NCI-H2171 treated with DMSO at 0.1 percent for 48 hours (cell line): ENCODE results near the gene TBC1D14.

Experiments
- DNase-seq: peaks from one replicate; lab custom pipeline; 2025; lab: John Stamatoyannopoulos, UW

Gene TBC1D14, protein sequence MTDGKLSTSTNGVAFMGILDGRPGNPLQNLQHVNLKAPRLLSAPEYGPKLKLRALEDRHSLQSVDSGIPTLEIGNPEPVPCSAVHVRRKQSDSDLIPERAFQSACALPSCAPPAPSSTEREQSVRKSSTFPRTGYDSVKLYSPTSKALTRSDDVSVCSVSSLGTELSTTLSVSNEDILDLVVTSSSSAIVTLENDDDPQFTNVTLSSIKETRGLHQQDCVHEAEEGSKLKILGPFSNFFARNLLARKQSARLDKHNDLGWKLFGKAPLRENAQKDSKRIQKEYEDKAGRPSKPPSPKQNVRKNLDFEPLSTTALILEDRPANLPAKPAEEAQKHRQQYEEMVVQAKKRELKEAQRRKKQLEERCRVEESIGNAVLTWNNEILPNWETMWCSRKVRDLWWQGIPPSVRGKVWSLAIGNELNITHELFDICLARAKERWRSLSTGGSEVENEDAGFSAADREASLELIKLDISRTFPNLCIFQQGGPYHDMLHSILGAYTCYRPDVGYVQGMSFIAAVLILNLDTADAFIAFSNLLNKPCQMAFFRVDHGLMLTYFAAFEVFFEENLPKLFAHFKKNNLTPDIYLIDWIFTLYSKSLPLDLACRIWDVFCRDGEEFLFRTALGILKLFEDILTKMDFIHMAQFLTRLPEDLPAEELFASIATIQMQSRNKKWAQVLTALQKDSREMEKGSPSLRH

DNA sequence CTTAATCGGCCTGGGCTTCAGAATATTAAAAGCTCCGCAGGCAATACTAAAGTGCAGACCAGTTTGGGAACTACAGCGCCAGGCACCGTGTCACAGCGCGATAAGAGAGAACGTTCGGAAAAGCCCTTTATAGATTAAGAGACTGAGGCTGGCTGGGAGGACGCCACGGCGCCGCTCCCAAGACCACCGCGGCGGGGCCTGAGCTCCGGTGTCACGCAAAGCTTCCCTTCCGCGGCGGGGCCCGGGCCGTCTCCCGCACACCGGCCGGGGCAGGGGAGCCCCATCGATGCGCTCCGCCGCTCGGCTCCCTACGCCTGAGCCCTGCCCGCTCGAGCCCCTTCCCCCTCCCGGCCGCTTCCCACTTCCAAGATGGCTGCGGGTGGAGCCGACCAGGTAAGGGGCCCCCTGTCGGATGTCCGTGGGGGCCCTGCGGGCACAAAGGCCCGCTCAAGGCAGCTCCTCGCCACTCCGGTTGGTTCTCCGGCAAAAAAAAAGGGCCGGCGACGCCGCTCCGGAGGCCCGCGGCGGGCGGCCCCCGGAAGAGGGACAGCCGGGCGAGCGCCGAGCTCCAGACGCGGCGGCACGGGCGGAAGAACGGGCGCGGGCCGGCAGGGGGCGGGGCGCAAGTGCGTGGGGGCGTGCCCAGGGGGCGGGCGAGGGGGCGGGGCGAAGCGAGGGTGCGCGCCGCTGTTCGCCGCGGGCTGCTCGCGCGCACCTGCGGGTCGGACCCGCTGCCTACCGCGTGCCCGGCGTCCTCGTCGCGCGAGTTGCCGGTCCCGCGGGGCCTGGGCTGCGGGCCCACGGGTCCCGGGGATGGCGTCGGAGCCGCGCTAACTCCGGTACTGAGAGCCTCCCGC is at the start of gene TBC1D14:
TBC1D14 (plus strand) TSS at position 714 of the 857 bp plus-strand sequence. CDS start 13,564 bp downstream, outside the sequence.
- DNase-seq = peak; percentile 66

DNA sequence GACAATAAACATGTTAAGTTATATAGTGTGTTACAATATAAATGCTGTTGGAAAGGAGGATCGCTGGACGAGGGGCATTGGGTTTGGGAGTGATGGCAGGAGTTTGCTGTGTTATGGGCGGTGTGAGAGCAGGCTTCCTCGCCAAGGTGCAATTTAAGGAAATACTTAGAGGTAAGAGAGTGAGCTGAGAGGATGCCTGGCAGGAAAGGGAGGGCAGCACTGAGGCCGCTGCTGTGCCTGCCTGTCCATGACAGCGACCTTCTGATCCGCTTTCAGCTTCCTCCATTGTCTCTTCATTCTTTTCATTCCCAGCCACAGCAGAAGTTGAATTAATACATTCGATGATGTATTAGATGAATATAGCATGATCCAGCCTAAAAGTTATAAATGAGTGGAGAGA is 41.2 kb upstream of the TBC1D14 start:
- no peak for DNase-seq

DNA sequence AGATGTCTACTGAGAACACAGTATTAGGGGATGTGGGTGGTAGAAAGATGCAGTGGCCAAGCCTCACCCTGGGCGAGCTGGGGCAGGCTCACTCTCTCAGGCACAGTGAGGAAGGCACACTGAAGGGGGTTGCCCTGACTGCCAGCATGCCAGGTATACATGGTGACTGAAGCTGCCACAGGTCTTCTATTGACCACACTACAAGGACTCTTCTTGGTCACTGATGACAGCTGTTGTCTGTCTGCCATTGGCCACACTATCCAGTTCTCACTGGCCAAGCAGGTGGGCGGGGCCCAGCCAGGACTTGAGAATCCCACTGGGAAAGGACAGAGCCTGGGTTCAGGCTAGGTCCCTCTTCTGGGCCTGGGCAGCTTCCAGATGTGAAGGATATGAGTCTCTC is 39.7 kb upstream of the TBC1D14 start:
- DNase-seq = no peak

DNA sequence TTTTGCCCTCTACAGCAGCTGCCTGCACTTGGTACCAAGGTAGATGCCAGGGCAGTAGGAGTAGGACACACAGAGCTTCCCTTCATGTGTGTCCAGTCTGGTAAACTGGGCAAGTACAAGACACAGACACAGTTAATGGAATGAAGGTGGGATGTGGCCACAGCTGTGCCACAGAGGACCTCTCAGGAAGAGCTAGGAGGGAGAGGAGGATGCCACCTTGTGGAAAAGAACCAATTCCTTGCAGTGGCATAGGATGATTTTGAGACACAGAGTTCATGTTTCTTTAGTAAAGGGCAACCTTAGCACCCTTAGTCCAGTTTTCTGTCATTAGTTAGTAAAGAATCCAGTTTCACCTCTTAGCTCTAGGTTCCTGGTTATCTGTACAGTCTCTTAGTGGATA is 36.3 kb upstream of the TBC1D14 start:
- DNase-seq = no peak

DNA sequence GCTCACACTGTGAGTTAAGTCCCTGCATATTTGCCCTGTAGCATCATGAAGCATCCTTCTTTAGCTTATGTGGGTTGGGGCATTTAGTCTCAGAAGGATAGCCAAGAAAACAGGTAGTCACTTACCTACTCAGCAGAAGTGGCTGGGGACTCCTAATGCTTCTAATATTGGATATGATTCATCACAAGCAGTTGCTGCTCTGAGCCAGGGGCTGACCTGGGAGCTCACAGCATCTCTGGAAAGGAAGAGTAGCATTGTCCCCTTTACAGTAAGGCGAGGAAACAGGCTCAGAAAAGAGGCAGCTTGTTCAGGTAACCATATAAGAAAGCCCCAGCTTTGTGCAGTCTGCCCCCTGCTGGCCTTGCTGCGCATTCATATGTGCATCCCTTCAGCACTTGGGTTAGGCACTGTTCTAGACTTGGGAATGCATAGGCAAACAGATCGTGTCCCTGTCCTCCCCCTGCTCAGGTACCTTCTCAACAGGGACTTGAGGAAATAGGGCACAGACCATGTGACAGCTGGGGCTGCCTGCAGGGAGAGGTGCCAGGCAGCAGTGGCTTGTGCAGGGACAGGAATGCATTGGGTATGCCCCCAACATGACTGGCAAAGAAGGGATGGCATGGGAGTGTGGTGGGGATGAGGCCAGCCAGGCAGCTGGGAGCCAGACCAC is 35.7 kb upstream of the TBC1D14 start:
- DNase-seq = no peak

DNA sequence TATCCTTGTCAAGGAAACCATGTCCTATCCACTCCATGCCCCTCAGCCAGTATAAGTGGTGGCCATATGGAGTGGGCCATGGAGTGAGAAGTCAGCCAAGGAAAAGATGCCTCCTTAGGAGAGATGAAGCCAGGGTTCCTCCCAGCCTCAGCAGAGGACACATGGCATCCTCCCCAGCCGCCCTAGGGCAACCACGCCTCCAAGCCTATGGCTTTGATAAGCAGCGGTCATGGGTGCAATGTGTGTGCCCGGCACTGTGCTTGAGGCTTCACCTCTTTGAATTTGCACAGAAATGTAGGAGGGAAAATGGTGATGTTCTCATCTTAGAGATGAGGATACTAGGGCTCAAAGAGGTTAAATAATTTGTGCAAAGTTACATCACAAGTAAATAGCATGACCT is 34.6 kb upstream of the TBC1D14 start:
- no peak for DNase-seq

DNA sequence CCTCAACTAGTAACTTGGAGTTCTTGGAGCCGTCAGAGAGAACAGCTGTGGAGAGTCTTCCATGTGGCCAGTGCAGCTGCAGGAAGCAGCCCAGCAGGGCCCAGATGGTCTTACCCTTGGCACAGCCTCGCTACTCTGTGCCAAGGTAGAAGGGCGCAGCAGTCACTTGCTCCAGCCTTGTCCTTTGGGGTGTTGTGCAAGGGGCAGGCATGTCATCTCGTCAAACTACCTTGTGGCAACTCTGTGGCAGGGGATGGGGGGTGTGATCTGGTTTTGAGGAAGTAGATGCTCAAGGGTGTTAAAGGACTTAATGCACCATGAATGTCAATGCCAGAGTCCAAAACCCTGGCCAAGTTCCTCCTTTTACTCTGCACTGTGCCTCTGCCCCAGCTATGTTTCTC is 34.2 kb upstream of the TBC1D14 start:
- no peak for DNase-seq

DNA sequence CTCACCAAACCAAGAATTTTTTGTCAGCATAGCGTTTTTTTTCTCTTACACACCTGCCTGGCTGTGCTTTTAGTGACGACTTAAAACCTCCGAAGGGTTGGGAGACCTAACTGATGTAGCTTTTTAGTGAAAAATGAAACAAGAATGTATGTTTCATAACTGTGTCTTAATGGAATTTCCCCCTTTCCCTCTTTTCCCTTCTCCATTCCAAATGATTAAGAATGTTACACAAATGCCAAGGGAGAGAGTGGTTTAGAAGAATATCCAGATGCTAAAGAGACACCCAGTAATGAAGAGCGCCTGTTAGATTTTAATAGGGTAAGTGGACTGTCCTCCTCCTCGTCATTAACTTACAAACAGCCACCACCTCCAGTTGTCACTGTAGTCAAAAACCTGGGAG is 33.2 kb upstream of the TBC1D14 start:
- DNase-seq = no peak

DNA sequence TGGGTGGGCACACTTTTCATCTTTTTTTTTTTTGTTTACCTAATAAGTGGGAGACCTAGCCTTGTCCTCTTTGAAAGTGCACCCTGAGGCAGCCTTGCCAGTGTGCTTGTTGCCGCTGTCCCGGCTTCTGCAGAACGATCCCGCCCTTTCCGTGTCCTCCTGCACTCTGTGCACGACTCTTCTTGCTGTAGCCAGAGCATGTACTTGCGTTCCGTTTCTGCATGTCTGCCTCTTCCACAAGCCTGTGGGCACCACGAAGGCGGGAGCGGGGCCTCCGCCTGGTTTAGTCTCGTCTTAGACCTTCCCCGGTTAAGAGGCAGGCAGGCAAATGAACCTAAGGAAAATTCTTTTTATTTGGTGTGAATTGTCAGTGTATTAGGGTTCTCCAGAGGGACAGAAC is 32.6 kb upstream of the TBC1D14 start:
- DNase-seq = no peak

DNA sequence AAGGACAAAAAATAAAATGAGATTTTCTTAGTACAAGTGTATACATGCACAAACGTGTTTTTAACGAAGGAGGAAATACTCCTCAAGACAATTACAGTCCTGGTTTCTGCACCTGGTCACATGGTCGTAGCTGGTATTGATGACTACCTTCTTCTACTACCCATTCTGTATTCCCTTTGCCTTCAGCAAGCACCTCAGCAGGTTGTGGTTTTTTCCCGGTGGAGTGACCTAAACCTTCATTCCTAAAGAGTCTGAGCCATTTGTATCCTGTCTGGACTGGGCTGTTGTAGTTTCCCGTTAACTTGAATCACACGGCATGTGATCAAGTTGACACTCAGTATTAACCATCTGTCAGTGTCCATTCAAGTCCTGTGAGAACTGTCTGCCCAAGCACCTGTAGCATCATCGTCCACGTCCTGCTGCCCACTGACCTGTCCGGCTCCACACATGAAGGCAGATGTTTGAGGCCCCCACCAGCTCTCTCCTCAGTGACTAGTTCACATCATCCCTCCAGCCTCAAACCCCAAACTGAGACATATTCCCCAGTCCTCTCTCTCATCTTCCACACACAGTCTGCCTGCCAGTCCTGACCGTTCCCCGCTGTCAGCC is 31.1 kb upstream of the TBC1D14 start:
- DNase-seq = no peak

DNA sequence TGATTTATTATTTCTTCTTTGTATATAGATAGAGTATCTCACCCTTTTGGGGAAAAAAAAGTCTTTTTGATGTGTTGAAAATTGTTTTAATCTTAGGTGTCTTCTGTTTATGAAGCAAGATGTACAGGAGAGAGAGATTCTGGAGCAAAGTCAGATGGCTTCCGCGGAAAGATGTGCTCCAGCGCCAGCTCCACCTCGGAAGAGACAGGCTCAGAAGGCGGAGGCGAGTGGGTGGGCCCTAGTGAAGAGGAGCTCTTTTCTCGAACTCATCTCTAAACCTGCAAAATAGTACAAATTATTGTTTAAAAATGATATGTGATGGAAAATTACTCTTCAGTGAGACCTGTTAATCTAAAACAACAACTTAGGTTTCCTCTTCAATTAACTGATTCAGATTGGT is 28.9 kb upstream of the TBC1D14 start:
- no peak for DNase-seq

DNA sequence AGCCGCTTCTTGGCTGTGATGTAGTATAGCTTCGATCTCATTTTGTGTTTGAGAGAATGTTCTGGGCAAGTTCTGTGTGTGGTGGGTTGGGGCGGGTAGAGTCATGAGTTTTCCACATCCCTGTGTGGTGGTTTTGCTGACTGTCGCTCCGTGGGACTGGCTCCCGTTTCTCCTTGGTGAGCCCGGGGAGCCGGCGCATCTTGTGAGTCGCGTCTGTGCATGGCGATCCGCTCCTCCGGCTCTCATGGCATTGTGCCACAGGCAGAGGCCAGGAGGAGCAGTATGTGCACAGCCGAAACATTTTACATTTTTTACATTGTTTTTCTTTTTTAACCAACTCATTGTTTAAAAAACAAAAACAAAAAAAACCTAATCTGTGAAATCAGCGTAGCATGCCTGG is 27.7 kb upstream of the TBC1D14 start:
- no peak for DNase-seq

DNA sequence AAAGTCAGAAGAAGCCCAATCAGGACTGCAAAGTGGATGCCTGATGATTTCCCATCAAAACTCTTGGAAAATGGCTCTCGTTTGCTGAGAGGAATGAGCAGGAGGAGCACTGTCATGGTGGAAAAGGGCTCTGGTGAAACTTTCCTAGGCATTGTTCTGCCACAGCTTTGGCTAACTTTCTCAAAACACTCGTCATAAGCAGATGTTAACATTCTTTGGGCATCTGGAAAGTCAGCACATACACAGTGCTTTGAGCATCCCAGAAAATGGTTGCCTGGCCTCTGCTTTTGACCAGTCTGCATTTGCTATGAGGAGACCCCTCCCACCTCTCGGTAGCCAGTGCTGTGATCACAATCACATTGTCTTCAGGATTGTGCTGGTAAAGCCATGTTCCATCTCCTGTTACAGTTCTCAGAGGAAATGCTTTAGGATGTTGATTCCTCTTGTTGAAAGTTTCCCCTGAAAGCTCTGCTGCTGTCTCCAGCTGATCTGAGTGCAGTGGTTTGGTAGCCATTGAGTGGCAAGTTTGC is 25.2 kb upstream of the TBC1D14 start:
- DNase-seq = no peak

DNA sequence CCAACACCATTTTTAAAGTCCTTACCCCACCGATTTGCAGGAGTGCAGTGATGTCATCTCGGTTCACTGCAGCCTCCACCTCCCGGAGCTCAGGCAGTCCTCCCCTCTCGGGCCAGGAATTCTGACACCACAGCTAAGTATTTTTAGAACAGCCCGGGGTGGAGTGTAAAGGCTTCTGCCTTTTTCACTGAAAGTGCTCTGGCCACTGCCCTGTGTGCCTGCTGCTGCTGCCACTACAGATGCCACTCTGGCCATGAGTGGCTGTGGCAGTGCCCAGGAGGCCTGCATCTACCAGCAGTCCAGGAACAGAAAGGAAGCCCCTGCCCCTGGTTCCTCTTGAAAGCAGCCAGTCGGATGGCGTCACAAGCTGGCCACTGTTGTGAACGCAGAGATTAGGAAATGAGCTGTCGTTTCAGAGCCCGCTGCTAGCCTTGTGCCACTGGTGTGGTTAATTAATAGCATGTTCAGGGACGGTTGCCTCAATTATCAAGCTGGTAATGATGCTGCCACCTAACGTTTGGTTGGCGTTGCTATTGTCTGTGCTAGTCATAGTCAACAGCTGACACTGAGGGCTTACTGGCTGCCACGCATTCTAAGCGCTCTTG is 23.6 kb upstream of the TBC1D14 start:
- DNase-seq = peak; percentile 47

DNA sequence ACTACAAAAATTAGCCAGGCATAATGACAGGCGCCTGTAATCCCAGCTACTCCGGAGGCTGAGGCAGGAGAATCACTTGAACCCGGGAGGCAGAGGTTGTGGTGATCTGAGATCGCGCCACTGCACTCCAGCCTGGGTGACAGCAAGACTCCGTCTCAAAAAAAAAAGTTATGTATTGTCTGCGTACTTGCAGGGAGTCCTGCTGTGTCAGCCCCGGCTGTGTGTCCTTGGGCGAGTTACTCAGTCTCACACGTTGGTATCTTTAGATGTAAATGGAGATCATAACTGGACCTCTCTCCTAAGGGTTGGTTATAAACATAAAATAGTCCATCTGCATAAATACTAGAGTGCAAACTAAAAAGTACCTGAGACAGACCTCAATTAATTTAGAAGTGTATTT is 22.7 kb upstream of the TBC1D14 start:
- DNase-seq = no peak

DNA sequence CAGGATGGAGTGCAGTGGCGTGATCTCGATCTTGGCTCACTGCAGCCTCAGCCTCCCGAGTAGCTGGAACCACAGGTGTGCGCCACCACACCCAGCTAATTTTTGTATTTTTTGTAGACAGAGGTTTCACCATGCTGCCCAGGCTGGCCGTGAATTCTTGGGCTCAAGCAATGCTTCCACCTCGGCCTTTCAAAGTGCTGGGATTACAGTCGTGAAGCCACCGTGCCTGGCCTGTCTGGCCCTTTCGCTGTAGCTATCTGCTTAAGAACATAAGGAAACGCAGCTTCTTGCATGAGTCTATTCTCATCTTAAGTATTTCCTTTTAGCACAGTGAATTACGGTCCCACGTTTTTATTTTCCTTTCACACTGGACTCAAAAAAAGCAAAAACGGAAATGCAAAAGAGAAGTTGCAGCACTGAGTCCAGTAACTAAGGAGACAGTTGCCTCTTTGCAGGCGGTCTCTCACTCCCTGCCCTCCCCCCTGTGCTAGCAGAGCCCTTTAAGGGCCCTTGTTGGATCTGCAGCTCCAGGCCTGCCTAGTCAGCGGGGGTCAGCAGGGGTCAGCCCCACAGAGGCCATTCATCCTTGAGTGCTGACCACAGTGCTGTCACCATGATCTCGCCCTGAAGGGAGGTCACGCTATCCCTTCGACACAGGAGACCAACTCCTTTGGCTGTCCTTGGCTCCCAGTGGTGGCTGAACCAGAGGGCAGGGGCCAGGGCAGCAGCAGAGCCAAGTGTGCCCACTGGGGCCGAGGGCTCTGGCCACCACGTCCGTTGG is 21.8 kb upstream of the TBC1D14 start:
- DNase-seq = no peak

DNA sequence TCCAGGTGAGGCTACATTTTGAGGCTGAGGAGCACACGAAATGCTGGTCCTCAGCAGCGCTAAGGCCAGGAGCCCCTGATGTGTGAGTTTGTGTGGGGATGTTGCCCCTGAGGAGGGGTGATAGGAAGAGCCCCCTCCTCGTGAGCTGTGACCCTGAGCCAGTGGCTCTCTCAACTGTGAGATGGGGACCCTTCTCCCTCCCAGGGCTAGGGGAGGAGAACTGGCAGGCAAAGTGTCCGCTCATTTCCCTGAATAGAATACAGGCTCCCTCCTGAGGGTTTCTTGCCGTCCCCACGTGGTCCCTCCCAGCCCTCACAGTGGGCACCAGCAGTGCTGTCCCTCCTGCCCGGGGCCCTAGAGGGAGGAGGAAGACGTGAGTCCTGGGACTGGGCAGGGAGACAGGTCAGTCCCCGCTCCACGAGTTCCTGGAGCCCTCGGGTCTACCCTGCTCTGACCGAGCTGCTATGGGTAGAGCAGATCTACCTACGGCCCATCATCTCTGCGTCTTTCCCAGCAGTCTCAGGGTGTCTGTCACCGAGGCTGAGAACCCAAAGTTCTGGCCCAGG is 21.0 kb upstream of the TBC1D14 start:
- no peak for DNase-seq

DNA sequence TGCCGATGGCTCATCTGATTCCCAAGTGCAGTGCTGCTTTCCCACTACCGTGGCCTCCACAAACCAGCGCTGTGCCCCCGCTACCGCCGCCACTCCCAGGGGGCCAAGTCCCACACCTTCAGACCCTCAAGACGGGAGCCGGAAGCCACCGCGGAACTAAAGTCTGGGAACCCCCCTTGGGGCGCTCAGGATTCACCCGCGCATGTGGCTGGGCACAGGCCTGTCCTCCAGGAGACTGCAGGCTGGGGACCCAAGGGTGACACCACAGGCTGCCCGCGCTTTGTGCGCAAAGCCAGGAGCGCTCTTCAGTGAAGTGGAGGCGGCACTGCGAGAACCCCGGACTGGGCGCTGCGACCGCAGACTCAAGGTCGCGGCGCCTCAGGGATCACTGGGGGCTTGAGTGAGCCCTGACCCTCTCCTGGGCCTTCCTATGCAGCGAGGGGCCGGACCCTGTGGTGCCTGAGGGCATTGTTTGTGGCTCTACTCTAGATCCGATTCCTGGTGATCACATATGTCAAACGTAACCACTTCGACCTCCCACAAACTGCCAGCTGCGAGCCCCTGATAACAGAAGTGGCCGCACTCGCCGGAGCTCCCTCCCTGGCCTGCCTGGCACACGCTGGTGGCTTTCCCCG is 20.4 kb upstream of the TBC1D14 start:
- no peak for DNase-seq

DNA sequence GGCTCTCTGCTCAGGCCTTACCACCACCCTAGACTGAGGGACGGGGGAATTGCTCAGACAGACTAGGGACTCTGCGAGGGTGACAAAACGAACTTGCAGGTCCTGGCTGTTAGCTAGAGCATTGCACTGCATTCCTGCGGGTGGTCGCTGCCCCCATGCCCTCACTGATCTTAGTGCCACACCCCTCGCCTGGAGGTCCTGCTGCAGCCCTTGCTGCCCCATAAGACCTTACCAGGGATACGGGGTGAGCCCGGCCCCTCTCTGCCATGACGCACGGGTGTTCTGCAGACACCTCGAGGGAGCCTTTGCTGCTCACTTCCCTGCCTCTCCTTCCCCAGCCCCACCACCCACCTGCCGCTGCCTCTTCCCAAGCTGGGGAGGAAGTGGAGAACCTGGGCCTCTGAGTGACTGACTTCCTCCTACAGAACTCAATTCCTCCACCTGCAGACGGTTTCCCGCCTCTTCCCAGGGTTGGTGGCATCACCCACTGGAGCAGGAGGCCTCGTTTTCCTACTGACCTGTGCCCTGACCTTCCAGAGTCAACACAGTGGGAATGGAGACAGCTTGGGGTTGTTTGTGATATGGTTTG is 19.8 kb upstream of the TBC1D14 start:
- no peak for DNase-seq
